Astrocyte of the hippocampus (primary cell): ENCODE measurements around the gene KRTAP11-1.

Experiments used
- DNase-seq: peaks from one replicate; pipeline ENCODE4 v3.0.0; 2011; ENCODE audit warnings: low read depth, low spot score

KRTAP11-1 gene, protein sequence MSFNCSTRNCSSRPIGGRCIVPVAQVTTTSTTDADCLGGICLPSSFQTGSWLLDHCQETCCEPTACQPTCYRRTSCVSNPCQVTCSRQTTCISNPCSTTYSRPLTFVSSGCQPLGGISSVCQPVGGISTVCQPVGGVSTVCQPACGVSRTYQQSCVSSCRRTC

DNA sequence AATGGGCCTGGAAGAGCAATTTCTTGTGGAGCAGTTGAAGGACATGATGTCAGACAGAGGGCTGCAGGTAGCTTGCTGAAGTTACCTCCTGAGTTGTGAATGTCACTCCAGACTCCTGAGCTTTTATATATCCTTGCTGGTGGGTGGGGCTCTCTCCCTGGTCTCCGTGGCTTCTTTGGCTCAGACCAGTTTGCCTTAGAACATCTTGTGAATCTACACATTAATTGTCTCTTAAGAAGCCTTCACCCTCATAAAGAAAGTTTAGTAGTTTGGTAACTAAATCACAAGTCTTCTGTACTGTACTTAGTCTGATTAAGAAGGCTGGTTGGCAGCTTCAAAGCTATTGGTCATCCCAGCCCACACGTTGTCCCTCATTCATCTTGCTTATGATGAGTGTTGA lies at the start of gene KRTAP11-1:
Gene KRTAP11-1 (minus strand): TSS at position 101 of the 400 bp plus-strand sequence. CDS start 56 bp downstream, at position 45.
- DNase-seq = no peak

DNA sequence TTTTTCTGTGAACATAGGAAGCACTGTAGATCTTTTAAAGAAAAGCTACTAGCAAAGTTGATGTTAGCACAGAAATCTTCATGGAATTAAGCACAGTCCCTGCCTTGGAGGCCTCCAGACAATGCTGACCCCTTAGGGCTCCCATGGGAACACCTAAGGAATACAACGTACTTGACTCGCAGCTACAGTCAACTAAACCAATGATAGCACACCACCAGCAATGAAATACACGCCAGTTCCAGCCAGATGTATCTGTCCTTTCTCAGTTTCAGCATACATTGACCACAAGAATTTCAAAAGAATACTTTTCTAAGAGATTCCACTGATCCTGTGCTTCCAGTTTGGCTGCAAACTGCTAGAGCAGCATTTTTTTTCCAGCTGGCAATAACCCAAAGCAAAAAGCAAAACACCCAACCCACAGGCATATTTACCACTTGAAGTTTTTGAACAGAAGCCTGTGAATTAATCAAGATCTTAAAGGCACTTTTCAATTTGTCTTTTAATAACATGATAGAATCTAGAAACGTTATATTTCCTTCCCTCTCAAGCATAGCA lies 42.8 kb upstream of the KRTAP11-1 start:
- DNase-seq = peak; percentile 40

DNA sequence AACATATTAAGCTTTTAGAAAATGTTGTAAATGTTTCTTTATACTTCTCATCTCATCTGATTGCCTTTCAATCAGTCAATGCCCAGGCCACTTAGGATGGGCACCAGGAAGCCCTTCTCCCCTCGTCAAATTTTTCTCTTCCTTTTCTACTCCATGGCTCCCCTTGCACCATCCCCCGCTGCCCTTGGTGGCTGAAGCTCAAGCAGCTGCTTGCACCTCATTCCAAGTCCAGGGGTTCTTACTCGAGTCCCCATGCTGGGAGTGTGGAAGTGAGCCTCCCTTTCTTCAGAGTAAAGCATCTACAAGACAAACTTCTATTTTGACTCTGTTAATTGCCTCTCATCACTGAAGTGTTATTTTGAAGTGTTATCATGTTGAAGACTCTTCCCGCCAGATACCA lies 39.7 kb upstream of the KRTAP11-1 start:
- DNase-seq = no peak

DNA sequence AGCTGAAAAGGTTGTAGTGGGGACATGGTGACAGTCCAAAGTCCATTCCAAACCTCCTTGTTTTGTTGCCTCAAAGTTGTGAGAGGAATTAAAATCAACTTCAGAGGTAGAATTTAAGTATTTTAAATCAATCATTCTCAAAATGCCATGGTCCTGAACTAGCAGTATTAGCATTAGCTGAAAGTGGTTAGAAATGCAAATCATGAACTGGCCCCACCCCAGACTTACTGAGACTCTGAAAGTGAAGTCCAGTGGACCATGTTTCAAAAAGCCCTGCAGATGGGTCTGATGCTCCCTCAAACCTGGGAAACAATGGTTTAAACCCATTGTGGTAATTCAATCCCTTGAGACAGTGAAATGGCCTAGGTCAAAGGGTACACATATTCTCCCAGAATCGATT lies 36.2 kb upstream of the KRTAP11-1 start:
- DNase-seq = no peak

DNA sequence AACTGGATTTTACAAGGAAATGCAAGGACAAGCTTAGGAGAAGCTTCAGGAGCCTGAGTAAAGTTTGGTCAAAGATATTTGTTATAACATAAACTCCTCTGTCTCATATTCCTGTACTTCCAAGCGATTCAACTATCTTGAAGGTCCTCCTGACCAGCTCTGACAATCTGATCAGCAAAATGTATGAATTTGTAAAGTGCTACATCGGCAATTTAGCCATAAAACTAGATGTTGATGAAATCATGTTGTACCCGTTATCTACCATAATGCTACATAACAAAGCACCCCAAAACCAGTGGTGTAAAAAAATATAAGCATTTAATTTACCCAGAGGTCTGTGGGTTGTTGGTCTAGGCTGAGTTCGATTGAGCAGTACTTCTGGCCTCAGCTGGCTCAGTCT lies 19.5 kb upstream of the KRTAP11-1 start:
- no peak for DNase-seq

DNA sequence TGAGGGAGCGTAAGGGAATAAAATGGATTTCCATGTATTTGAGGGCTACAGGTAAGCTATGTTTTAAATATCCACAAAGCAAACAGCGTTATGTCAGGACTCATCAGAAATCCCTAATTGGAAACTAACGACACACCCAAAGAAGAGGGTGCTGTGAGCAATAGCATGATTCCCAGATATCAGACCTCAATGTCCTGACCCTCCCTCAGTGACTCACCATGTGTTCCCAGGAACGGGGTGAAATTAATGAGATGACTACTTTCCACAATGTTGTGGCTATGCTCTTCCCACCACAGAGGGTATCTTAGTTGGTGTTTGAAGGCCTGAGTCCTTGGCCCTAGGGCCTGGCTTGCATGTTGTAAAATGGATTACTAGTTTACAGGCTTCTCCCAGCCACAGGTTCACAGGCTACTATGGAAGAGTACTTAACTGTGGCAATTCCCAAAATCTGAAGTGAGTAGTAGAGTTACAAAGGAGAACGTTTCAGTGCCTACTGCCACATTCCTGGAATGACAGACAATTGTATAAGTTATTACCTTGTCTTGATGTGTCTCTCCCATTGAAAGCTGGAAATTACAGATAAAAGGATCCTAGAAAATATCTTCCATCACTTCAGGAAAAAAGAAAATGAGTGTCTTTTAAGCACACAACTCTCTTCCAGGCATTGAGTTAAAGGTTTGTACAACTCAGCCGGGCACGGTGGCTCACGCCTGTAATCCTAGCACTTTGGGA lies 1.7 kb upstream of the KRTAP11-1 start:
- DNase-seq = peak; percentile 4

DNA sequence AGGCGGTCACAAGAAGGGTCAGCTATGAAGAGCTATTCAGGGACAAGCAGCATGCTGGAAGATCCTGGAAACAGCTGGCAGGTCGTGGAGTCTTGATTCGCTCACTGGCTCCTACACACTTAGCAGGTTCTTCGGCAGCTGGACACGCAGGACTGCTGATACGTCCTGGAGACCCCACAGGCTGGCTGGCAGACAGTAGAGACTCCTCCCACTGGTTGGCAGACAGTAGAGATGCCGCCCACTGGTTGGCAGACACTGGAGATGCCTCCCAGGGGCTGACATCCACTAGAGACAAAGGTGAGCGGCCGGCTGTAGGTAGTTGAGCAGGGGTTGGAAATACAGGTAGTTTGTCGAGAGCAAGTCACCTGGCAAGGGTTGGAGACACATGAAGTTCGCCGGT lies 466 bp downstream of the KRTAP11-1 start:
- no peak for DNase-seq

DNA sequence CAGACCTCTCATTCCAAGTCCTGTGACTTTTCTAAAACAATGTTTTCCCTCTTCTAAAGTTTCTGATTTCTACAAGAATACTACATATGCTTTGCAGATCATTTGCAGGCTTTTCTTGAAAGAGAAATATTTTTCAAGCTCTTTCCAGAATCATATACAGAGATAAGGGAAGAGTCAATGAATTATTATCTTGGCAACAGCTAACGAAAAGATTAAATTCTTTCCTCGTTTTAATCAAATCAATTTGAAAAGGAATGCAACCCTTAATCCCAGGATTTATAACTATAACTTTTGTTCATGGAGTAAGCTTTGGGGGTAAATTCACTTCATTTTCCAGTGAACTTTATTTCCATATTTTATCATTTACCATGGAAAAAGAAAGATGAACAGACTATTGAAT lies 6.9 kb downstream of the KRTAP11-1 start:
- DNase-seq = no peak

DNA sequence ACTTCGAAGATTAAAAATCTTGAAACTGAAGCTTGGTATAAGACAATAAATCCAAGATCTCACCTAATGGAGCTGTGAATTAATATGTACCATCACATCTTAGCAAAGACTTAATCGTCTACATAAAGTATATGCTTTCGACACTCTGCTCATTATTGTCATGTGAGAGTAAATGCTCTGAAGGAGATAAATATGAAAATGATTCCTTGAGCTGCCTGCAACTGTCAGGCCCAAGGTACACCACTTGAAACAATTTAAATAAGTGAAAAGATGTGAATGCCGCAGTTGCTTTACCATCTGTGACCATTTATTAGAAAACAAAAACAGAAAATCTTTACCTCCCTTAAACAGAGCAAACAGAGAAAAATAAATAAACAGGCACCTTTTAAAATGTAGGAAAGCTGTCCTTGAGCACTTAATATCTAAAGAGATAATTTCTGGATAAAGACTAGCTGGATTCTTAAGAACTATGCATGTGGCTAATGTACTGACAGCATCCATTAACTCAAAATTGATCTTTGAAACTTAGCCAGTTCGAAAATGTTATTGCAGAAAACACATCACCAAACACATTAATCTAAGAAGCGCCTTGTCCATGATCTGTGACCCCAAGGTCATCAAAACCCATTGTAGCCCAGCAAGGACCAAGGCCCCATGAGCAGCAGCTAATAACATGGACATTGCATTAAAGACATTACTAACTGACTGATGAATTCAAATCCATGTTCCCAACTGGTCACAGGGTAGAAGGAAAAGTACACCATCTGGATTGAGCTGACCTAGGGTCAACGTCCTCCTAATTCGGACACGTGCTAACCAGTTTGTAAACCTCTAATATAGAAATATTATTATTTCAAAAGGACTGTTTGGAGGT lies 33.5 kb downstream of the KRTAP11-1 start:
- no peak for DNase-seq

DNA sequence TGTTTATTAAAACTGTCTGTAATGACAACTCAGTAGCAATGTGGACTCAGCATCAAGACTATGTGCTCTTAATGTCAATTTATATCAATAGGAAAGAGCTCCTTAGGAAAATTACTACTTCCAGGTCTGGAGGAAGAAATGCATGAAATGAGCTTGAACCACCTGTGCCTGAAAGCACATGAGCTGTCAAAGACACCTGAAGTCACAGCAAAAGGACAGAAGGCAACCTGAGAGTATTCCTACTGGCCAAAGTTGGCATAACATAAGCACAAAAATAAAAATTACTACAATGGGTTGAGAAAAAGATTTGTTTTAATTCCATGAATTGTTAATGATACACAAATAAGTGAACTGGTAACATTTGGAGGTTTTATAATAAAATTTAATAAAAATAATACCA lies 38.4 kb downstream of the KRTAP11-1 start:
- DNase-seq = no peak

DNA sequence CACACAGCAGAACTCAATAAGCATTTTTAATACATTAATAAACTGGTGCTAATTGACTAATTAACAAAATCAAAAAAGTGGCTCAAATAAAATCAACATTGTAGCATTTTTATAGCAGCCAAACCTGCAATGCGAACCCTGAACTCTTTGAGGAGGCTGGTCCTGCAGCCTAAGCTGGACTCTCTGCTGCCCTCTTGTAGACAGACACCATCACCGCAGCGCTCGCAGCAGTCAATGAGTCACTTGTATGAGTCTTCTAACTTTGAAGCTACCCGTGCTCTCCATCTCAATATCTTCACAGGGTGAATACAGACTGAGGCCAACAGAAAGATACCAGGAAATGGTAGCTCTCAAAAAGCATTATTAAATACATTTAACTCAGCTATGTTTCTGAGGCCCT lies 42.1 kb downstream of the KRTAP11-1 start:
- DNase-seq = peak; percentile 30

DNA sequence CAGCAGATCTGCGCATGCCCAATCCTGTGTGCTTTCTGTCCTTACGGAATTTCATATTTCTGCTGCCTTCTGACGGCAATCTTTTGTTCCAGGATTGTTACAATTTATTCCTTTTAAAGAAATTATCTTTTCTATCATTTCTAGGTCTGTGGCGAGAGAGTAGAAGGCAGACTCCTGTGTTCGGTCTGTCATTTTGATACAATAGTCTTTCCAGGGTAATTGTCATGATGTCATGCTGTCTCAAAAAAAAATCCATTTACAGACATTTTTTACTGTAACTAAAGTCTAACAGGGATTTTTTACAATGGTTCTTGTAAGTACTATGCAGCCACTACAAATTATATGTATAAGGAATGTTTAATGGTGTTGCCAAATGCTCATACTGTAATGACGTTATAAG lies 42.8 kb downstream of the KRTAP11-1 start:
- DNase-seq = no peak

DNA sequence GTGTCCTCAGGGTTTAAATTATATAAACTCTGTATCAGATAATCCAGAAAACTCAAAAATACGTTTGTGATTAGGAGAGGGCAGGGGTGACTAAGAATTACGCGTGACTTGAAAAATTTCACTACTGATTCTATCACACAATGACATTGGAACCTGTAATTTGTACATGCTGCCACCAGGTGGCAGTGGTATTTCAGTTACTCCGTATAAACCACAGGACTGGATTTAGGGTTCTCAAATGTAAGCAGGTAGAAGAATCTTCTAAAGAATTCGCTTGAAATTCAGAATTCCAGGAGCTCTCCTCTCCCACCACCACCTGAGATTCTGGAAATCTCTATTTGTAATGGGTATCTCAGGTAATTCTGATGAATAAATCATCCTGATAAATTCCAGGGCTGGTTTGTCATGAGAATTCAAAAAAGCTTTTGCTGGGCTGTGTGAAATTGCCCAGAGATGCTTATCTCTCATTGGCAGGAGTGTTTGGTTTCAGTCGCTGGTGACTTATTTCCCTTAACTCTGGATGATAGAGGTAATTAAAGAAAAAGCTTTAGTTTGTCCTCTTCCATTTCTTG lies 50.1 kb downstream of the KRTAP11-1 start:
- DNase-seq = peak; percentile 34
